H7 (cell line): Measurements from ENCODE around the gene DOC2B. TPM values are rescaled to one million over a fixed set of nuclear protein-coding genes. Genes with fewer than 3 reads are reported as not detected.
A peak's percentile ranks its signal among the peaks of the same experiment; 100 is the strongest.

Source experiments
- DNase-seq: peaks from one replicate; pipeline ENCODE4 v3.0.0; 2012
- H3K27me3 ChIP-seq: 2 replicates; pipeline ENCODE4 v1.6.0; 2011; ENCODE audit warnings: mild to moderate bottlenecking, low read length; ENCODE audit not compliant: control insufficient read depth, insufficient read depth
- H3K36me3 ChIP-seq: replicated peaks from 2 replicates; pipeline ENCODE4 v1.5.1; 2011; ENCODE audit warnings: low read length; ENCODE audit not compliant: control insufficient read depth, insufficient read depth
- H3K4me3 ChIP-seq: 2 replicates; pipeline ENCODE4 v1.5.1; 2011; ENCODE audit warnings: low read depth, mild to moderate bottlenecking, control low read depth, low read length, moderate library complexity; ENCODE audit not compliant: insufficient read depth
- total RNA-seq: library from RNA; depleted of rRNA; stranded (reverse); fragments of >200 nt; shearing (Covaris generic); gene quantifications from 2 replicates; pipeline ENCODE4 v1.2.3, GENCODE V29; 2014

The DOC2B gene
- total RNA-seq, 1 experiment from 2014 or later = 1.1 TPM

- Histone ChIP-seq H3K27me3 (peaks cover 22% of the 10 kb centered on the region), H3K36me3 (no peaks in the 10 kb centered on the region)
- no peak for DNase-seq
These were observed 5.7 kb upstream of the DOC2B start for GRCh38 chr17:187130-187529.

DNA sequence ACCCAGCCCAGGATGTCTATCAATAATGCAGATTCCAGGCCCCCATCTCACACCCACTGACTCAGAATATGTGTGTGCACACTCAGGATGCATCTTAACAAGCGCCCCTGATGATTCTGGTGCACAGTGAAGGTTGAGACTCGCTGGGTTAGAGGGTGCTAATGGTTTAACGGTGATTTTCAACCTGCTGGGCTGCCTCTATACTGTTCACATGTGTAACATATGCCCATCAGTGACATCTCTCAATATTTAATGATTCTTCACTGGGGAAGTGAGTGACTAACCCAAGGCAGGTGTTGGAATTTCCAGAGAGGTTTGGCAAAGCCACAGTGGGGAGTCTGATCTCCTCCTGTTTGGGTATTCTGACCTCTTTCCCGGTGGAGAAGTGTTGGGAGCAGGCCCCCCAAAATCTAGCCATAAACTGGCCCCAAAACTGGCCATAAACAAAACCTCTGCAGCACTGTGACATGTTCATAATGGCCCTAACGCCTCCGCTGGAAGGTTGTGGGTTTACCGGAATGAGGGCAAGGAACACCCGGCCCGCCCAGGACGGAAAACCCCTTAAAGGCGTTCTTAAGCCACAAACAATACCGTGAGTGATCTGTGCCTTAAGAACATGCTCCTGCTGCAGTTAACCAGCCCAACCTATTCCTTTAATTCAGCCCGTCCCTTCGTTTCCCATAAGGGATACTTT is 4.1 kb upstream of the DOC2B start:
- Histone ChIP-seq H3K36me3 (no peaks in the 10 kb centered on the region), H3K27me3 (peaks cover 36% of the 10 kb centered on the region), H3K4me3 (no peak overlapping the region)
- DNase-seq = no peak

More at GRCh38 chr17:187130-187529, 5.7 kb upstream of the DOC2B start:
- H3K4me3 ChIP-seq = no peak overlapping the region

DNA sequence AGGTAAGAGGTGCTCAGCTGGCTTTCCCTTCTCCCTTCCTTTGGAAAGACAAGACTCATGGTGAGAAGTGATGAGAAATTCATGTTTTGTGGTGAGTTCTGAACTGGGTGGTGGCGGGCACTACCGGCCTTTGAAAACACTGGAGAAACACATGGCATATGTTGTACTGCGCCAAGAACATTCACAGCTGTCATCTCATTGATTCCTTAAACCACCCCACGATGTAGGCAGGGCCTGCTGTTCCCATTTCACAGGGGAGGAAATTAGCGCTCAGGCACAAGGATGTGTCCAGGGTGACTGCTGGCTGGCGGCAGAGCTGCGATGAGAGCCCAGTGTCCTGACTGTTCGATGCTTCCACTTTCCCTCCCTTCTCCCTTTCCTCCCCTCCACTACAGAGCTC is 1.6 kb upstream of the DOC2B start:
- Histone ChIP-seq H3K4me3 (no peak overlapping the region), H3K36me3 (no peaks in the 10 kb centered on the region), H3K27me3 (peaks cover 55% of the 10 kb centered on the region)
- DNase-seq = no peak

GRCh38 chr17:182050-182751 is 751 bp upstream of the DOC2B start:
- DNase-seq = peak; percentile 80
- peaks cover 55% of the 10 kb centered on the region for H3K27me3 ChIP-seq
- H3K4me3 ChIP-seq = peak overlapping the region; percentile 26; the same call in 1 of the 2 replicates
- no peaks in the 10 kb centered on the region for H3K36me3 ChIP-seq

DNA sequence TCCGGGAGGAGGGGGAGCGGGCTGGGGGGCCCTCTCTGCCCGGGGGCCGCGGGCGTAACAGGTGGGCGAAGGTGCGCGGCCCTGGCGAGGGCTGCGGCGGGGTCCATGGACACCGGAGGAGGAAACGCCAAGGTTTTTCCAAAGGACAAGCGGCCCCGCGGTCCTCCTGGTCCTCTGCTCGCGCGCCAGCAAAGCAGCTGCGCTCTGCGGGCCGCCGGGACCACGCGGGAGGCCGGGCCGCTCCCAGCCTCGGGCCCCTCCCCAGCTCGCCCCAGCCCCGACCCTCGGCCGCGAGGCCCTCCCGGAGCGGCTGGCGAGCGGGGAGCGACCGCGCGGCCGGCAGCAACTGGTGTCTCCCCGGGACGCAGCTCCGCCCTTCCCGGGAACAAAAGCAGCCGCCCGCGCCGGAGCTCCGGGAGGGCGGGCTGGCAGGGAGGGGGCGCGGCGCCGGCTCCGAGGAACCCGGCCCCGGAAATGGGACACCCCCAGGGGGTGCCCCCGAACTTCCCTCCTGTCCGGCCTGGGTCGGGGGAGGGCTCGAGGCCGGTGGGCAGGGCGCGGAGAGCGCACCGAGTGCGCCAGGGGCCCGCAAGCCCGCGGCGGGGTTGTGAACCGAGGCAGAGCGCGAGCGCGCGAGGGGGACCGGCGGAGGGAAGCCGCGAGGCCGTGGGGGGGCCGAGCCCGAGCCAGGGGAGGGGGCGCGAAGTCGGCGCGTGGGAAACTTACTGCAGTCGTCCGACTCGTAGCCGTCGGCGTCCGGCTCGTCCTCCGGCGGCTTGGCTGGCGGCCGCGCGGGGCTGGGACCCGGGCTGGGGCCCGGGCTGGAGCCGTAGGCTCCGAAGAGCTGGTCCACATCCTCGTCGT is 837 bp downstream of the DOC2B start:
- DNase-seq = peak; percentile 89
- Histone ChIP-seq H3K36me3 (no peaks in the 10 kb centered on the region), H3K27me3 (peaks cover 55% of the 10 kb centered on the region), H3K4me3 (peak overlapping the region; percentile 47)

DNA sequence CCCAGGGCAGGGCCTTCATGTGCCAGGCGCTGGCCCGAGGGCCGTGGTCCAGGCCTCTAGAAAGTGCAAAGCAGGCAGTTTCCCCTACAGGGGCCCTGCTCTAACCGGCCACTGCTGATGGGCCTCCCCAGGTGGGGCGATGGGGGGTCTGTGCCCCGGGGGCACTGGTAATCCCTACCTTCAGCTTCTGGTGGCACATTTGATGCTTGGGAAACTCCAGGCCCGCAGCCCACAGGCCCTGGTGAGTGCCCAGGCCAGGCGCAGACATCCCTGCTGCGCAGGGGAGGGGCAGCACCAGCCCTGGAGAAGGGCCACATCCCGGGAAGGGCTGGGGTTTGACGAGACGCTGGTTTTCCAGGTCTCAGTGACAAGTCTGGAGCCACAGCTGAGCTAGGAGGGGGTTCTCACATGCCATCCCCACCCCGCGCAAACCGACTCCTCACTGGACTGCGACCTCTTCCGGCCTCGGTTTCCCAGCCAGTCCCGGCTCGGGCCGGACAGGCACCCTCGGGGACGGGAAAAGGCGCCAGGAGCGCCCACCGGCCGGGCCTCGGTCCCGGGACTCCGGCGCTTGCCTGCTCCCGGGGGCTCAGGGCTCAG is 1.6 kb downstream of the DOC2B start:
- peak overlapping the region; percentile 47 for H3K4me3 ChIP-seq
- peak; percentile 84 for DNase-seq
- no peaks in the 10 kb centered on the region for H3K36me3 ChIP-seq
- peaks cover 55% of the 10 kb centered on the region for H3K27me3 ChIP-seq

- Histone ChIP-seq H3K27me3 (peaks cover 49% of the 10 kb centered on the region), H3K36me3 (no peaks in the 10 kb centered on the region), H3K4me3 (no peak overlapping the region)
- DNase-seq = no peak
These were observed 2.4 kb downstream of the DOC2B start for GRCh38 chr17:179066-179432.

GRCh38 chr17:178292-179065 is 3.0 kb downstream of the DOC2B start:
- peaks cover 45% of the 10 kb centered on the region for H3K27me3 ChIP-seq
- no peak overlapping the region for H3K4me3 ChIP-seq
- DNase-seq = no peak
- no peaks in the 10 kb centered on the region for H3K36me3 ChIP-seq

GRCh38 chr17:177762-178161 is 3.7 kb downstream of the DOC2B start:
- no peaks in the 10 kb centered on the region for H3K36me3 ChIP-seq
- peaks cover 40% of the 10 kb centered on the region for H3K27me3 ChIP-seq

GRCh38 chr17:177155-177554 is 4.3 kb downstream of the DOC2B start:
- no peak overlapping the region for H3K4me3 ChIP-seq
- H3K27me3 ChIP-seq = peaks cover 34% of the 10 kb centered on the region
- DNase-seq = no peak
- no peaks in the 10 kb centered on the region for H3K36me3 ChIP-seq

More at GRCh38 chr17:177762-178161, 3.7 kb downstream of the DOC2B start:
- no peak for DNase-seq
- no peak overlapping the region for H3K4me3 ChIP-seq

DNA sequence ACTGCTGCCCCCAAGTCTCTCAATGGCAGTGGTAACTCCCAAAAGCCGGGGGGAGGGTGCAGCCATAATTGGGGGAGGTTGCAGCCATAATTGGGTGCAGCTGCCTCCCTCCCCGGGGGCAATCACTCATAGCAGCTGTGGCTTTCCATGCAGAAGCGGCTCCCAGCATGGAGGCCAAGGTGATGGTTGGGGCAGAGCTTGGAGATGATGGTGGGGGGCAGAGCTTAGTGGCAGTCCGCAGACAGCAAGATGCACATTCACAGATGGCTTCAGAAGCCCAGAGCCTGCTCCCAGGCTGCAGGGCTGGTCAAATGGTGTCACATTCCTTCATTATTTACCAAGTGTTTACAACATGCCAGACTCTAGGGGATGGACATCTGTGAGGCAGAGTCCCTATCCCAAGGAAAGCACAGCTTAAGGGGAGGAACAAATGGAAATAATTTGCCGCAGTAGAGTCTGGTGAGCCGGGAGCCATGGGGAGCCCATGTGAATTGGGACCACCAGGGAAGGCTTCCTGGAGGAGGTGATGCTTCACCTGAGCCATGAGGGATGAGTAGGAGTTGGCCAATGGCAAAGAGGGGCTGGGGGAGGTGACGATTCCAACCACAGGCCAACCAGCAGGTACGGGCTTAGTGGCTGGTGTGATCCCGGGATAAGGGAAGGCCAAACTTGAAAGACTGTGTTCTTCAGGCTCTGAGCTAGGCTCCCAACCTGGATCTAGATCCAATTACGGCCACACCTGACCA is 8.1 kb downstream of the DOC2B start:
- peaks cover 2% of the 10 kb centered on the region for H3K27me3 ChIP-seq
- H3K4me3 ChIP-seq = no peak overlapping the region
- no peaks in the 10 kb centered on the region for H3K36me3 ChIP-seq
- DNase-seq = no peak

GRCh38 chr17:172401-172800 is 9.0 kb downstream of the DOC2B start:
- no peak for DNase-seq
- H3K27me3 ChIP-seq = no peaks in the 10 kb centered on the region
- no peaks in the 10 kb centered on the region for H3K36me3 ChIP-seq
- no peak overlapping the region for H3K4me3 ChIP-seq

- H3K27me3 ChIP-seq = no peaks in the 10 kb centered on the region
- no peak for DNase-seq
These were observed 9.6 kb downstream of the DOC2B start for GRCh38 chr17:171871-172270.

More at GRCh38 chr17:171871-172270, 9.6 kb downstream of the DOC2B start:
- Histone ChIP-seq H3K36me3 (no peaks in the 10 kb centered on the region), H3K4me3 (no peak overlapping the region)
